Adrenal gland (tissue), 12 donors: ENCODE results near the gene SFT2D3. TPM values are rescaled to one million over a fixed set of nuclear protein-coding genes. Genes with fewer than 3 reads are reported as not detected.

Source experiments
- DNase-seq, 7 donors: peaks; one replicate each; pipeline ENCODE4 v3.0.0-alpha.2; 2019 to 2020
- H3K27ac ChIP-seq, 5 donors: fragments of 200-600 bp; sonication (generic) in 4 of 5; 1 replicate in 3 of 5; 2 replicates in 2 of 5; pipeline versions ENCODE4 v1.5.1 to v1.8.0; 2016 to 2020; ENCODE audit warnings: mild to moderate bottlenecking in 1 of 5
- H3K27me3 ChIP-seq: fragments of 200-600 bp; 2 replicates; pipeline ENCODE4 v1.8.0; 2021
- H3K36me3 ChIP-seq, 2 donors: fragments of 200-600 bp; replicated peaks in 1 of 2; 1 replicate in 1 of 2; 2 replicates in 1 of 2; pipeline versions ENCODE4 v1.5.1 to v1.8.0; 2018 to 2022
- H3K4me1 ChIP-seq, 2 donors: fragments of 200-600 bp; replicated peaks in 1 of 2; 1 replicate in 1 of 2; 2 replicates in 1 of 2; pipeline versions ENCODE4 v1.5.1 to v1.8.0; 2018 to 2021
- H3K4me3 ChIP-seq, 4 donors: fragments of 200-600 bp; sonication (generic) in 3 of 4; one replicate each; pipeline ENCODE4 v1.5.1; 2016 to 2018
- H3K9me3 ChIP-seq, 3 donors: fragments of 200-600 bp; sonication (generic) in 1 of 3; replicated peaks in 1 of 3; 1 replicate in 2 of 3; 2 replicates in 1 of 3; pipeline versions ENCODE4 v1.5.1 to v1.8.0; 2016 to 2021
- CTCF ChIP-seq, 6 experiments: fragments of 450-650 bp in 4 of 6; fragments of 200-600 bp in 2 of 6; sonication (generic) in 1 of 6; IDR thresholded peaks; 1 replicate in 5 of 6; 2 replicates in 1 of 6; pipeline versions ENCODE4 v1.5.1 to v1.8.0; 2016 to 2021; ENCODE audit warnings: antibody characterized with exemption in 6 of 6, mild to moderate bottlenecking in 2 of 6, moderate library complexity in 1 of 6
- POLR2A ChIP-seq, 2 donors: fragments of 450-650 bp; IDR thresholded peaks; one replicate each; pipeline ENCODE4 v1.6.1; 2017; ENCODE audit warnings: antibody characterized with exemption in 2 of 2, mild to moderate bottlenecking in 2 of 2, moderate library complexity in 1 of 2
- WGBS, 4 donors: extraction: QIAGEN DNeasy Blood & Tissue Kit in 2 of 4; methylation state at CpG; one replicate each; pipeline versions ENCODE4 v1.1.5 to v1.1.7; 2013 to 2017; 5-methylcytosine and 5-hydroxymethylcytosine counted together
- intact Hi-C, 2 donors: fragments of 100-400 bp; cut with DNase I; formaldehyde crosslinking; loops; one replicate each; pipeline versions ENCODE4 v1.14.1 to v1.15.0; 2022 to 2023
- polyA plus RNA-seq, 3 donors: library from polyadenylated mRNA; stranded (reverse); fragments of 200-250 nt in 2 of 3; fragments of 350-450 nt in 1 of 3; fragmentation: Illumina TruSeq in 1 of 3; extraction: RNeasy Lipid Tissue Mini Kit (QIAGEN cat#74804) in 1 of 3; gene quantifications; one replicate each; pipeline ENCODE4 v1.2.3, GENCODE V29; 2013 to 2014
- total RNA-seq, 9 donors: library from RNA; depleted of rRNA in 4 of 9; stranded (reverse); fragments of >200 nt in 4 of 9; fragments of 120-200 nt in 1 of 9; fragmentation: NEBNext Ultra II Directional in 1 of 9; extraction: Animal tissue kit (Norgen Biotek cat#: 25700) in 1 of 9; gene quantifications; one replicate each; pipeline versions ENCODE4 v1.1.0 to v1.2.4, GENCODE V29; 2013 to 2023
- donor health status: healthy with polysubstance abuse.
- donor health status: Bipolar disorder and iron deficiency.
- donor health status: DM: yes; HTN: yes; CAD: no.
- donor health status: DM: no; HTN: no; CAD: no.
- donor health status: DM: no; HTN: no; CAD: no.
- donor health status: DM: yes; HTN: yes; CAD: no.

Gene SFT2D3
- total and polyA plus RNA-seq, 12 donors, result 4.3 to 12.2 (median 6.4) TPM

GRCh38 chr2:127662937-127663565, 38.2 kb upstream of the SFT2D3 start:
- Histone ChIP-seq H3K36me3 (no peaks in the 10 kb centered on the region), H3K4me3 (no peak overlapping the region), H3K27me3 (peaks cover 11% of the 10 kb centered on the region), H3K4me1 (no peaks in the 10 kb centered on the region), H3K9me3 (no peaks in the 10 kb centered on the region), H3K27ac (peak overlapping the region in 1 of 5 donors; percentile 83)
- 68 to 75% (median 69%) methylated on average over 6 to 9 of the region's 9 CpGs for WGBS, 4 donors
- DNase-seq, result peak in 1 of 7 donors; percentile 7
- no peak for TF ChIP-seq CTCF (IDR thresholded peaks at IDR 0.05)
- TF ChIP-seq POLR2A (IDR thresholded peaks at IDR 0.05), result no peak
- intact Hi-C loops, result no loop called here

- Histone ChIP-seq H3K4me1 (no peaks in the 10 kb centered on the region), H3K4me3 (peak overlapping the region in 1 of 4 donors; percentile 42), H3K27me3 (peaks cover 11% of the 10 kb centered on the region), H3K9me3 (no peaks in the 10 kb centered on the region), H3K36me3 (no peaks in the 10 kb centered on the region), H3K27ac (peak overlapping the region in 1 of 5 donors; percentile 83)
- intact Hi-C loops, result no loop called here
- peak in 2 of 7 donors; percentile 10 to 11 for DNase-seq
- TF ChIP-seq POLR2A (IDR thresholded peaks at IDR 0.05) (no peak), CTCF (IDR thresholded peaks at IDR 0.05) (no peak)
- 49 to 69% (median 57%) methylated on average over 5 to 6 of the region's 6 CpGs for WGBS, 4 donors
These were observed 37.7 kb upstream of the SFT2D3 start for GRCh38 chr2:127663566-127664064.

DNA sequence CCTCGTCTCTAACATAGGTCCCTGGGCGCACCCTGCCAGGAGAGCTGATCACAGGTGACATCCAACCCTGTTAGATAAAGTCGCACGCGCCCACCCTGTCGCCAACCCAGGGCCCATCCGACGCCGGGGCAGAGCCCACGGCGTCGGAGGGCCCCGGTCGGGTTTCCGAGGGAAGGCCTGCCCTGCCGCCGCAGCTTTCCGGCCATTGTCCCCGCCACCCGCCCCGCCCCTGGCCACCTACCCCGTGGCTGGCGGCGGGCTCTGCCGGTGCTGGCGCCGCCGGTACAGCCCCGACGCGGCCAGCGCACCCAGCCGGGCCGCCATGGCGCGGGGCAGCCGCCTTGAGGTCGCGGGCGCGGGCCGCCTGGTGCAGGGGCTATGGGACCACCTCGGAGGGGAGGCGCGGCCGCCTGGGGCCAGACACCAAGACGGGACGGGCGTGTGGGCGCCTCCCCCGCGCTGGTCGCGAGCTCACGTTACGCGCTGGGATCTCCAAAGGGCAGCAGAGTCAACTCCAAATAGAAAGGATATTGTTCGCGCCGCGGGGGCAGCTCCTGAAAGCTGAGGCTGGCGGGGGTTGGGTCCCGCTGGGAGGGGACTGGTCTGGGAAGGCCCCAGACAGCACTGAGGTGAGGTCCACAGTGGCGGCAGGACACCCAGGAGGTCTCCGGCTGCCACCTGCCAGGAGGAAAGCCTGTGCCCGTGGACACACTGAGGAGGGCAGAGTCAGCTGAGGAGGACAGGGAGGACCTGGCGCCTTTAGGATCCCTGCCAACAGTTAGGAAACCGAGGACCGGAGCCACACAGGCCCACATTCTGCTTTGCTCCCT, 37.0 kb upstream of the SFT2D3 start:
- H3K27ac ChIP-seq, result peak overlapping the region in 2 of 5 donors; percentile 34 to 83
- peak overlapping the region in 1 of 4 donors; percentile 42 for H3K4me3 ChIP-seq
- no peaks in the 10 kb centered on the region for H3K4me1 ChIP-seq

More for the DNA sequence above, 37.0 kb upstream of the SFT2D3 start:
- no peaks in the 10 kb centered on the region for H3K36me3 ChIP-seq
- peaks cover 11% of the 10 kb centered on the region for H3K27me3 ChIP-seq
- intact Hi-C loops, result no loop called here
- peak in 5 of 7 donors; percentile 14 to 56 (median 28) for DNase-seq
- TF ChIP-seq CTCF (IDR thresholded peaks at IDR 0.05) (no peak), POLR2A (IDR thresholded peaks at IDR 0.05) (no peak)
- 17 to 70% (median 42%) methylated on average over 2 to 69 of the region's 69 CpGs for WGBS, 4 donors
- no peaks in the 10 kb centered on the region for H3K9me3 ChIP-seq
